Suprapubic skin (tissue), 4 donors: ENCODE data around the gene TXN2.

Source experiments
- POLR2A ChIP-seq, 2 donors: fragments of 450-650 bp; IDR thresholded peaks; one replicate each; pipeline ENCODE4 v1.6.1; 2017; ENCODE audit warnings: antibody characterized with exemption in 2 of 2, mild to moderate bottlenecking in 2 of 2, moderate library complexity in 2 of 2
- POLR2AphosphoS5 ChIP-seq, 3 donors: sonication (generic); formaldehyde crosslinking; IDR thresholded peaks; one replicate each; pipeline ENCODE4 v1.6.1; 2017; ENCODE audit warnings: antibody characterized with exemption in 3 of 3
- TF ChIP-seq, protein P1 (sequence below), 2 donors: fragments of 200-600 bp in 1 of 2; fragments of 450-650 bp in 1 of 2; sonication (generic) in 1 of 2; IDR thresholded peaks; one replicate each; pipeline ENCODE4 v1.5.1; 2016 to 2019; ENCODE audit warnings: antibody characterized with exemption in 2 of 2, mild to moderate bottlenecking in 1 of 2, moderate library complexity in 1 of 2

DNA sequence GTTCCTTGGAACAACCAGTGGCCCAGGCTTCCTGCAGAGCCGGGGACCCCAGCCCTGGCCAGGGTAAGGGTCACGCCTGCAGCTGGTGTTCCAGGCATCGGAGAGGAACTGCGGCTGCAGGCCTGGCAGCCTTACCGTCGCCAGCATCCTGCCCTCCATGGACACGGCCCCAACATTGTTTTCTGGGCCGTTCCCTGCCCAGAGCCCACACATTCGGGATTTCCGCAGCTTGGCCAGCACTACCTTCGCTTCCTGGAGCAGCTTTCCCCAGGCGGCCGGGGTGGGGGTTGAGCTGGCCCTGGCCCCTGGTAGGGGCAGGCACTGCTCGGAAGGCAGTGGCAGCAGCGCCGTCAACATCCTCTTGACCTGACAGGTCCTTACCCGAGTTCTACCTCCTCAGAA is 17.7 kb downstream of the TXN2 start:
- TF ChIP-seq, protein P1, sequence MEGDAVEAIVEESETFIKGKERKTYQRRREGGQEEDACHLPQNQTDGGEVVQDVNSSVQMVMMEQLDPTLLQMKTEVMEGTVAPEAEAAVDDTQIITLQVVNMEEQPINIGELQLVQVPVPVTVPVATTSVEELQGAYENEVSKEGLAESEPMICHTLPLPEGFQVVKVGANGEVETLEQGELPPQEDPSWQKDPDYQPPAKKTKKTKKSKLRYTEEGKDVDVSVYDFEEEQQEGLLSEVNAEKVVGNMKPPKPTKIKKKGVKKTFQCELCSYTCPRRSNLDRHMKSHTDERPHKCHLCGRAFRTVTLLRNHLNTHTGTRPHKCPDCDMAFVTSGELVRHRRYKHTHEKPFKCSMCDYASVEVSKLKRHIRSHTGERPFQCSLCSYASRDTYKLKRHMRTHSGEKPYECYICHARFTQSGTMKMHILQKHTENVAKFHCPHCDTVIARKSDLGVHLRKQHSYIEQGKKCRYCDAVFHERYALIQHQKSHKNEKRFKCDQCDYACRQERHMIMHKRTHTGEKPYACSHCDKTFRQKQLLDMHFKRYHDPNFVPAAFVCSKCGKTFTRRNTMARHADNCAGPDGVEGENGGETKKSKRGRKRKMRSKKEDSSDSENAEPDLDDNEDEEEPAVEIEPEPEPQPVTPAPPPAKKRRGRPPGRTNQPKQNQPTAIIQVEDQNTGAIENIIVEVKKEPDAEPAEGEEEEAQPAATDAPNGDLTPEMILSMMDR (IDR thresholded peaks at IDR 0.05) = no peak
- TF ChIP-seq POLR2AphosphoS5 (IDR thresholded peaks at IDR 0.05) = peak in 1 of 3 donors; percentile 52
- TF ChIP-seq POLR2A (IDR thresholded peaks at IDR 0.05) = no peak
